Activated CD4-positive, CD25-positive, alpha-beta regulatory T cell treated with anti-CD3 and anti-CD28 coated beads, Interleukin-2, amount 50 U/mL, for 24 hours (primary cell): ENCODE measurements around the gene IGF2R.
"Not testable (repeated sequence)": the region's sequence is repeated elsewhere in the genome, so short reads cannot be mapped to it uniquely, and the experiment has no call there.

ENCODE experiments used
- ATAC-seq, 2 donors: fragments of 150-1000 bp; cut with Tn5 transposase; one replicate each; pipeline ENCODE4 v1.10.0; 2021; ENCODE audit warnings: mild to moderate bottlenecking in 1 of 2, moderate library complexity in 1 of 2

IGF2R gene, protein sequence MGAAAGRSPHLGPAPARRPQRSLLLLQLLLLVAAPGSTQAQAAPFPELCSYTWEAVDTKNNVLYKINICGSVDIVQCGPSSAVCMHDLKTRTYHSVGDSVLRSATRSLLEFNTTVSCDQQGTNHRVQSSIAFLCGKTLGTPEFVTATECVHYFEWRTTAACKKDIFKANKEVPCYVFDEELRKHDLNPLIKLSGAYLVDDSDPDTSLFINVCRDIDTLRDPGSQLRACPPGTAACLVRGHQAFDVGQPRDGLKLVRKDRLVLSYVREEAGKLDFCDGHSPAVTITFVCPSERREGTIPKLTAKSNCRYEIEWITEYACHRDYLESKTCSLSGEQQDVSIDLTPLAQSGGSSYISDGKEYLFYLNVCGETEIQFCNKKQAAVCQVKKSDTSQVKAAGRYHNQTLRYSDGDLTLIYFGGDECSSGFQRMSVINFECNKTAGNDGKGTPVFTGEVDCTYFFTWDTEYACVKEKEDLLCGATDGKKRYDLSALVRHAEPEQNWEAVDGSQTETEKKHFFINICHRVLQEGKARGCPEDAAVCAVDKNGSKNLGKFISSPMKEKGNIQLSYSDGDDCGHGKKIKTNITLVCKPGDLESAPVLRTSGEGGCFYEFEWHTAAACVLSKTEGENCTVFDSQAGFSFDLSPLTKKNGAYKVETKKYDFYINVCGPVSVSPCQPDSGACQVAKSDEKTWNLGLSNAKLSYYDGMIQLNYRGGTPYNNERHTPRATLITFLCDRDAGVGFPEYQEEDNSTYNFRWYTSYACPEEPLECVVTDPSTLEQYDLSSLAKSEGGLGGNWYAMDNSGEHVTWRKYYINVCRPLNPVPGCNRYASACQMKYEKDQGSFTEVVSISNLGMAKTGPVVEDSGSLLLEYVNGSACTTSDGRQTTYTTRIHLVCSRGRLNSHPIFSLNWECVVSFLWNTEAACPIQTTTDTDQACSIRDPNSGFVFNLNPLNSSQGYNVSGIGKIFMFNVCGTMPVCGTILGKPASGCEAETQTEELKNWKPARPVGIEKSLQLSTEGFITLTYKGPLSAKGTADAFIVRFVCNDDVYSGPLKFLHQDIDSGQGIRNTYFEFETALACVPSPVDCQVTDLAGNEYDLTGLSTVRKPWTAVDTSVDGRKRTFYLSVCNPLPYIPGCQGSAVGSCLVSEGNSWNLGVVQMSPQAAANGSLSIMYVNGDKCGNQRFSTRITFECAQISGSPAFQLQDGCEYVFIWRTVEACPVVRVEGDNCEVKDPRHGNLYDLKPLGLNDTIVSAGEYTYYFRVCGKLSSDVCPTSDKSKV (N-terminal part only)

DNA sequence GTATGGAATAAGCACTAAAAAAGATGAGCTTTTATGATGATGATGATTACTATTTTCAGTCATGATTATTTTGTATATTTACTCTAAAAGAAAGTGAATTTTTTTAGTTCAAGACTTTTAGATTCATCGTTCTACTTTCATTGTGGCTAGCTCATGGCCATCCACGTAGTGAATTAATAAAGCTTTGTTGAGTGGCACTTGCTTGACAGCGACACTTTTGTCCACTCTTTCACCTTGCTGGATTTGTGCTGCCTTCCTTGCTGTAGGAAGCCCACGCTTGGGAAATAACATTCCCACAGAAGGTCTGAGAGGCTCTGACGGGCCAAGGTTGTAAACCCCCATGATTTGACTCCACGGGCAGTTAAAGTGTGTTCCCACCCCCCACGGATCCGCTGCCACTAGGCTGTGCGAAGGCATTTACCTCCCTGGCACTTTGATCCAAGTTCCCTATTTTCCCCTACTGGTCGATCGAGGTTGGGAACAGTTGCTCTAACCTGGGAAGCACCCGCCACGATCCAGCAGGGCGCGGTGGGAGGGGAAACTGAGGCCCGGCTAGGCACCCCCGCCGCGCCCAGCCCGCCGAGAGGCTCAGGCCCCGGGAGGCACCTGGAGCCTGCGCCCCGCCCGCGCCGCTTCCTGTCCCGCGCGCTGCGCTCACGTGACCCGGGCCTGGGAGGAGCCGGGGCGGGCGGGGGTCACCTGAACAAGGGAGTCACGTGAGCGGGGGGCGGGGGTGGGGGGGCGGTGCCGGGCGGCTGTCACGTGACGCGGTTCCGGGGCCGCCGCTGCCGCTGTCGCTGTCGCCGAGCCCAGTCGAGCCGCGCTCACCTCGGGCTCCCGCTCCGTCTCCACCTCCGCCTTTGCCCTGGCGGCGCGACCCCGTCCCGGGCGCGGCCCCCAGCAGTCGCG is at the start of gene IGF2R:
IGF2R (plus strand) TSS at position 788 of the 909 bp plus-strand sequence. CDS start 165 bp downstream, outside the sequence.
- peak; percentile 89 to 92 for ATAC-seq

DNA sequence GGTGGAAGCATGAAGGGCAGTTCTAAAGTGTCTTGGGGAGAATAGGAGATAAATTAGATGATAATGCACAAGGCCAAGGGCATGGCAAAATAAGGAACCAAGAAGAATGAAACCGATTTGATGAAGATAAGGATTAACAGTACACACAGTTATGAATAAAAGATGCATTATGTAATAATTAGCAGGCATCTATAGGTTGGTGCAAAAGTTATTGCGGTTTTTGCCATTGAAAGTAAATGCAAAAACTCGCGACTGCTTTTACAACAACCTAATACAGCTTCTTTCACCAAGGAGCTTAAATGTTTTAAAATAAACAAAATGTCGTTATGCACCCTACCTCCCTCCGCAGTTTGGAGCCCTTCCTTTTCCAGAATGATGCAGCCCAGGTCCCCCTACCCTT is 49.1 kb upstream of the IGF2R start:
- ATAC-seq: no peak

DNA sequence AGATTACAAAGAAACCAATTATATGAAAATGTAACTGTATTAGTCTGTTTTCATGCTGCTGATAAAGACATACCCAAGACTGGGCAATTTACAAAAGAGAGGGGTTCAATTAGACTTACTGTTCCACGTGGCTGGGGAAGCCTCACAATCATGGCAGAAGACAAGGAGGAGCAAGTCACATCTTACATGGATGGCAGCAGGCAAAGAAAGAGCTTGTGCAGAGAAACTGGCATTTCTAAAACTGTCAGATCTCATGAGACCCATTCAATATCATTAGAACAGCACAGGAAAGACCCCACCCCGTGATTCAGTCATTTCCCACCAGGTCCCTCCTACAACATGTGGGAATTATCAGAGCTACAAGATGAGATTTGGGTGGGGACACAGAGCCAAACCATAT is 44.7 kb upstream of the IGF2R start:
- not testable (repeated sequence) for ATAC-seq

DNA sequence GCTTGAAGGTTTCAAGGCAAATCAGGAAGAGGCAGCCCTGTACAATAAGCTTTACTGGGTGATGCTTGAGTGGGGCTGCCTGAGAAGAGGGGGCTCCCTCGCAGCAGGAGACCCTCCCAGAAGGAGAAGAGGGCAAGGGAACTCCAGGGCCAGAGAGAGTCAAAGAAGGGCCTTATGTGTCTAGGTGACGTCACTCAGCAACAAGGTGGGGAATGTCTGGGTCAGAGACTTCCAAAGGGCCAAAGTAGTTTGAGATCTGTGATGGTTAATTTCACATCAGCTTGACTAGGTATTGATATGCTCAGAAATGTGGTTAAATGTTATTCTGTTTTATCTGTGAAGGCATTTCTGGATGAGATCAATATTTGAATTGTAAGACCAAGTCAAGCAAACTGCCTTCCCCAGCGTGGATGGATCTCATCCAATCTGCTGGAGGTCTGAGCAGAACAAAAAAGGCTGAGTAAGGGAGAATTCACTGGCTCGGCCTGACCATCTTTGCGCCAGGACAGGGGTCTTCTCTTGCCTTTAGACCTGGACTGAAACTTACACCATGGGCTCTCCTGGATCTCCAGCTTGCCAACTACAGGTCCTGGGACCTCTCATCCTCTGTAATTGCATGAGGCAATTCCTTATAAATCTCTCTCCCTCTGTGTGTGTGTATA is 42.2 kb upstream of the IGF2R start:
- ATAC-seq: no peak

DNA sequence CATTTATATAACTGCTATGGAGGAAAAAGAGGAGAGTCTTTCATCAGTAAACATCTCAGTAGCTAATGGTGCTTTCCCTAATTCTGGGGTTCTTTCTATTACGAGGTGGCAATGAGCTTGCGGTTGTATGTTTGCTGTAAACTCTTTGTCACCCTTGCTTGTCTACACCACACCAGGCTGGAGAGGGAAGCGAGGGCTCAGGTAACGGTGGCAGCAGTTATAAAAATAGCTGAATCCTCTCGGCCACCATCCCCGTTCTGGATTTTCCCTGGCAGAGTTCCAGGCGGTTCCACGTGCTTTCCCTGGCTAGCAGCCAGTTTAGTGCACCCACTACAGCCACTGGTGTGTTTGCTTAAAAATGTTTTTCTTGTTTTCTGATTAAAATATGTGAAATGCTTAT is 39.1 kb upstream of the IGF2R start:
- peak; percentile 35 to 40 for ATAC-seq

DNA sequence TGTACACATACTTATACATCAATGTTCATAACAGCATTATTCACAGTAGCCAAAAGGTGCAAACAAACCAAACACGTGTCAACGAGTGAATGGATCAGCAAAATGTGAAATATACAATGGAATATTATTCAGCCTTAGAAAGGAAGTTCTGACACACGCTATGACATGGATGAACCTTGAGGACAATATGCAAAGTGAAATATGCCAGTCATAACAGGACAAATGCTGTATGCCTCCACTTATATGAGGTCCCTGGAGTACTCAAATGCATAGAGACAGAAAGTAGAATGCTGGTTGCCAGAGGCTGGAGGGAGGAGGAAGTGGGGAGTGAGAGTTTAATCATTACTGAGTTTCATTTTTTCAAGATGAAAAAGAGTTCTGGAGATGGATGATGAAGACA is 37.8 kb upstream of the IGF2R start:
- ATAC-seq: peak; percentile 92 to 93

DNA sequence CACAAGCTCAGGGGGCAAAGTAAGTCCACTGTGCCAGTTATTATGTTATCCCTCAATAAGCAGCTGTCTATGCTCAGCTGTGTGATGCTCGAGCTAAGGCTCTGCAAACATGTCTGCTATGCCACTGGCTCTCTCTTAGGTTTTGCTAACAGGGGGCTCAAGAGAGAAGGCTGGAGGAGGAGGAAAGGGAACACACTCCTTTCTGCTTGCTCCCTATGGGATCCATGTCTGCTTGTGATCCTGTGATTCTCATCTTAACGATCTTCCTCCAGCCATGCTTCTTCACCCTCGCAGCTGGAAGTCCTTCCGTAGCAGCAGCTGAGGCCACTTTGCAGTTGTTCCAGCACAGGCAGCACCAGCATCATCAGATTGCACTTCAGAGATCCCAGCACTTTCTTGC is 37.0 kb upstream of the IGF2R start:
- no peak for ATAC-seq

DNA sequence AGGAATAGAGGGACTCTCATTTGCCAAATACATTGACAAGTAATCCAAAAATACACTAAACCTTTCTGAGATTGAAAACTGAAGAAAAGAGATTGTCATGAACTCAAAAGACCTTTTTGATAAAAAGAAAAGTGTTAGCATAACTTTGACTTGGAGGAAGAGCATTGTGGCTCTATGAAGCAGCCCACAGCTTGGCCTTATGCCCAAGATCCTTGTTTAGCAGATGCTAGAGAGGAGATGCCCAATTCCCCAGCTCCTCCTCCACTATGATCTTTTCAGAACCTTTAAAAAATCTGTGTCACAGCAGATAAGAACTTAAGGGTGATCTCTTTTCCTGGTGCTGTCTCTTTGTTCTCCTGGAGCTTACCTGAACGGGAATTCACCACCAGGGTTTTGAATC is 35.8 kb upstream of the IGF2R start:
- ATAC-seq: no peak

DNA sequence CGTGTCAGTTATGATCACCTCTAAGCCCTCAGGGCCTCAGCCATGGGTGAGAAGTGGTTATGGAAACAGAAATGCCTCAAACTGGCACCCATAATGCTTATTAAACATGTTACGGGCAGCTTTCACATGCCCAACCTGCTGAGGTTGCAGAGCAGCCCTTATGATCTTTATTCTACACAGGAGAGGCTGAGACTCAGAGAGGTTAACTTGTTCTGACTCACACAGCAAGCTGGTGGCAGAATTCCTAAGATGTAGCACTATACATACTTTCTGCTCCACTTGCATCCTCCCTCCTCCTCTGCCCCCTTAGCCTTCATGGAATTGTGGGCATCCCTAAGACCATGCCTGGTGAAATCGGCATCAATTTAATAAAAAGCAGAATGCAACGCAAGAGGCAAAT is 34.7 kb upstream of the IGF2R start:
- no peak for ATAC-seq

DNA sequence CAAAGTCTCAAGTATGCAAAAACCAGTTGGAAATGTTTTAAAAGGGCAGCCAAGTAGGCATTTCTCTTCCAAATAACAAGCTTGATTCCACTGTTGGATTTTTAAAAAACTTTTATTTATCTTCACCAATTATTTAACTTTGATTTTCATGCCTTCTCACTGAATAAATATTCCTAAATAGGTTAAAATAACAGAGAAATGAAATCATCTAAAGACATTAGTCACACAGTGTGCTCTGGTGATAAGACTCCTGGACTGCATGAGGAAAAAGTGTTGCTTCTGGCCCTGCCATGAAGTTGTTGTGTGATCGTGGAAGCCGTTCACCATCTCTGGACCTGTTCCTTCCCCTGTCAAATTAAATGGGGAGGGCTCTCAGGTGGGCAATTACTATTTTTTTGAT is 33.8 kb upstream of the IGF2R start:
- ATAC-seq: no peak

DNA sequence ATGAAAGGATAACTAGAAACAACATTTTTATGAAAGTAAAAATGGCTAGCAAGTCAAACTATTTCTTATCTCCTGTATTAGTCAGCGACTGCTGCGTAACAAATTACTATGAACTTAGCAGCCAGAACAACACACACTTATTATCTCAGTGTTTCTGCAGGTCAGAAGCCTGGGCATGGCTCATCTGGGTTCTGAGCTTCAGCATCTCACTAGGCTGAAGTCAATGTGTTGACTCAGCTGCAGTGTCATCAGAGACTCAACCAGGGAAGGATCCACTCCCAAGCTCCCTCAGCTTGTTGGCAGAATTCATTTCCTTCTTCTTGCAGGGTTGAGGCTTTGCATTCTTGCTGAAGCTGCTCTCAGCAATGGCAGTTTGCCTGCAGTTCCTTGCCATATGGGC is 33.2 kb upstream of the IGF2R start:
- ATAC-seq: no peak

DNA sequence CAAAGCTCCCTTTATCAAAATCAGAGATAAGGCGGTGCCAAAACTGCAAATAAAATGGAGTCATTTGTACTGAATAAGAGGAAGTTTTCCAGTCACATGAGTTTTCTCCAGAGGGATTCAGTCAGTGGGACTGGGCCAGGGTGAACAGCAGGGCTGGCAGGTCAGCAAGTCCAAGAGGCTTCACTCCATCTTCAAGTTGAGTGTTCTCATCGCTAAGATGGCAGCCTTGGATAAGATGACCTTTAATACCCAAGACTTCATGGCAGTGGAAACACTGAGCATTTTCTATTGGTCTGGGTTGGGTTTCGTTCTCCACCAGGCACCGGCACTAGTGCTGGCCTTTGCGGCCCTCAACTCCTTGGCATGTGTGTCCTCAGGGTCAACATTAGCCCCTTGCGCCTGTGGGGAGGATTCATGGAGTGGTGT is 29.3 kb upstream of the IGF2R start:
- no peak for ATAC-seq

DNA sequence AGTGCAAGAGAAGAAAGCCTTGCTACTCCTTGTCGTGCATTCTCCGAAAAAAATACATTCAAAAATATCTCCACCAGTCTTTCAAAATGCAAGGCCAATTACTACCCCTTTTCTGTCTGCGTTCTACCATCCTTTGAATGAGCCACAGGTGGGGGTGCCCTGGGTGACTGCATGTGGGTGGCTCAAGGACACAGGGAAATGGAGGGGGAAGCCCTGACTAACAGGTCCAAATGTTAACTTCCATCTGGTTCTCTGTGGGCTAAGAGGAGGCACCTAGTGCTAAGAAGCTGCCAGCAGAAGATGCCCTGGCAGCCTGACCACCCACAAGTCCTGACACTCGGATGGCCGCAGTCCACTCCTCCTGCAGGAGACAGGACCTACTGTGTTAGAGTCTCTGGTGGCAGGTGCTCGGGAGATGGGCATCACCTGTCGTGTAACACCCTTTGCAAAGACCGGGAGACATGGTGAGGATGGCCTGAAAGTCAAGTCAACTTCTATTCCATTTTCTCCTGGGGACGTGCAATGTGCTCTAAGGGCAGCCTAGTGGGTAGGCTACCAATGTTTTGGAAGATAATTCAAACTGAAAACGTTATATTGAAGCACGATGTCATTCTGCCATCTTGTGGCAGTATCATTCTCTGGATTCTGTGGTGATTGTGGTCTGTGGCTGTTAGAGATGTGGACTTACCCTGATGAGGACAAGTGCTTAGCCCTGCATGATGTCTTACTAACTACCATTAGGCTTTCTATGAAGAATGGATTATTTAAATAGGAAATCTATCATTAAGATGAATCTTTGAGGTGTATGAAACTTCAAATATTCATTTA is 27.4 kb upstream of the IGF2R start:
- ATAC-seq: peak; percentile 76 to 88

DNA sequence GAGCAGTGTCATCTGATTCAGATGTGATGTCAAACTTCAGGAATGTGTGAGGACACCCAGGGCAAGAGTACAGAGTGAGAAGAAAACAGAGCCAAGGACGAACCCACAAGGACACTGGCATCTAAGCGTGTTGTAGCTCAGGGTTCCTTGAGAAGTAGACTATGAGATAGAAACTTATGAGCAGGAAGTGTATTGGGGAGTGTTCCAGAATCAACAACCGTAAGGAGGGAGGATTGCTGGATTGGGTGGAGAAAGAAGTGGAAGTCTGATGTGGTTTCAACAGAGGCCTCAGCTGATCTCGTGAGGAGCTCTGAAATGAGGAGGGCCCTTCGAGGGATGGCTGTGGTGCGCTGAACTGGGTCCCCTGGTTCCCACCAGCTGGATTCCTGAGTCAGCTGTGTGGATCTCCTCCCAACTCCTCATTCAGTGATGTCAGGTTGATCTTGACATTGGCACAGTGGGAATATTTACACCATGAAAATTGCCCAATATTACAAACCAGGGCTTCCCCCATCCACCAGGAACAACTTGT is 25.7 kb upstream of the IGF2R start:
- ATAC-seq: no peak

DNA sequence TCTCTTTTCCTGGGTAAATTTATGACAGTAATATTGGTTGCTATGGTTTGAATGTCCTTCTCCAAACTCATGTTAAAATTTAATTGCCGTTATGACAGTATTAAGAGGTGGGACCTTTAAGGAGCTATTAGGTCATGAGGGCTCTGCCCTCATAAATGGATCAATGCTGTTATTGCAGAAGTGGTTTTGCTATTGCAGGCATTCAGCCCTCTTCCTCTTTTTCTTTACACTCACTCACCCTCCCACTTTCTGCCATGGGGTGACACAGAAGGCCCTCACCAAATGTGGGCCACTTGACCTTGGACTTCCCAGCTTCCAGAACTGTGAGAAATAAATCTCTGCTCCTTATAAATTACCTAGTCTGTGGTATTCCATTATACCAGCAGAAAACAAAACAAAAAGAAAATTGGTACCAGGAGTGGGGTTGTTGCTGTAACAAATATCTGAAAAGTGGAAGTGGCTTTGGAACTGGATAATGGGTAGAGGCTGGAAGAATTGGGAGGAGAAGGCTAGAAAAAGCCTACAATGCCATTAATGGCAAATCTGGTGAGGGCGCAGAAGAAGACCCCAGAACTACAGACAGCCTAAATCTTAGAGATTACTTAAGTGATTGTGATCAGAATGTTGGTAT is 24.8 kb upstream of the IGF2R start:
- no peak for ATAC-seq

DNA sequence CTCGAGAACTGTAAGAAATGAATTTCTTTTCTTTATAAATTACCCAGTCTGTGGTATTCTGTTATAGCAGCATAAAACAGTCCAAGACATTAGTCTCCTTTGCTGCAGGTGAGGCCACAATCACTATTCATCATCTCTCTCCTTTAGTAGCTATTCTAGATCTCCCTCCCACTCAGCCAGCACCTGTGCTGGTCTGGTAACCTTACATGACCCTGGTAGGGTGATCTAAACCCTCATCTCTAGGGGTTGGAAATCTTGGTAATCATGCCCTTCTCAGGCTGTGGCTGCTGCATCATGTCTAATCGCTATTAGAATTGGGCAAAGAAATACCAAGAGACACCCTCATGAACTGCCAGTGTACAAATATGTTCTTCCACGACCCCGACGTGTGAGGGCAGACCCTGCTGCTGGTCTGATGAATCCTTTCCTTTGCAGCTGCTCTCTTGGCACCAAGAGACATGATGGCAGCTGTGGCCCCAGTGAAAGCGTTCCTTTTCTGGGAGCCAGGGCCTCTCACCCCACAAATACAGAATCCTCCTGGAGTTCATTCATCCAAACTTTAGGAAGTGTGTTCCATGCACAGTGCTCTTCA is 23.0 kb upstream of the IGF2R start:
- ATAC-seq: no peak

DNA sequence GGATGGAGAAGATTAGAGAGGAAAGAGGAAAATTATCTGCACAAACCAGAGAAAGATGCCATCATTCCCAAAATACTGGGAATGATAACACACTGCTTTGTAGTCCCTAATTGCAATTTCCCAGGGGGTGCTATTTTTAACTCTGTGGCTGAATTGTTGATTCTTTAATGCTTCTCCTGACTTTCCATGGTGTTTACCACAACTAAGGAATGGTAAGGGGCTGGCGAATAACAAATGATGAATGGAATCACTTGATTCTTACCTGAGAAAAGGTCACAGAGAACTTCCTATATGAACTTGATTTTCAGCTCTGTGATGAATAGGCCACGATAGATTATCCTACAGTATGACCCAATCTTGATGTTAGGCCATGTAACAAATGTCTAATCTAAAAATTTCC is 22.0 kb upstream of the IGF2R start:
- ATAC-seq: no peak

DNA sequence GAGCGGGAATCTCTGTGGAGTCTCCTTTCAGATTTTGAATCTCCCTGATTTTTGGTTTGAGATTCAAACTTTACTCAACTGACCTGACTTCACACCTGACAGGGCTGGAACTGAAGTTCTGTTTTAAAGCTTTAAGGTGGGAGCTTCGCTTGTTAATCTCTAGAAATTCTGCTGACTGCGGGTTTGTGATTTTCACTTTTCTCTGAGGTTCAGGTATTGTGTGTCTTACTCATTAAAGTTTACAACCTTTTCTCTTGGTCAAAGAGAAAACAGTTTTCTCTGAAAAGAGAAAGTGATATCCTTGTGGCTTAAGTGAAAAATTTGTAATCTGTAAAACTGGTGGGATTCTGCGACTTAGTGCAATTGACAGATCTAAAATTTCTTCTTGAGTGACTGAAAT is 20.7 kb upstream of the IGF2R start:
- ATAC-seq: no peak

DNA sequence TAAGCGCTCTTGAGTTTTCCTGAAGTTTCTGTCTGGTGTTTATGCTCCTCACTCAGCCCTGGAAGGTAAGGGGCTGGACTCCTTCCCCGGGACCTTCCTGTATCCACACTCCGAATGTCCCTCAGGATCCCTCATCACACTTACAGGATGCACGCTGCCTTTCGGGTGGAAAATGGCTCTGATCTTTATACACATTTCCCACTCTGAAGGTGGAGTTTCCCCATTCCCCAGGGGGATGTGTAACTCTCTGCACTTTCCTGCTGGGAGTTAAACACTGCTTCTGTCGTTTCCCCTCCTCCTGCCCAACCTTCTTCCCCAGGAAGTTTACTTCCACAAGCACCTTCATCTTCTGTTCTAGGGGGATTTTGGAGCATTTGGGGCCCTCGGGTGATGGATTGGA is 17.1 kb upstream of the IGF2R start:
- ATAC-seq: no peak
